Activated T-helper 1 cell treated with Interleukin-2 at 50 U/mL for 16 hours (primary cell): ENCODE measurements around the gene WNT3.
"Not testable (repeated sequence)": the region's sequence is repeated elsewhere in the genome, so short reads cannot be mapped to it uniquely, and the experiment has no call there.

Experiments
- DNase-seq: peaks from one replicate; pipeline ENCODE4 v3.0.0-alpha.2; 2020; ENCODE audit warnings: low read depth

Gene WNT3

DNA sequence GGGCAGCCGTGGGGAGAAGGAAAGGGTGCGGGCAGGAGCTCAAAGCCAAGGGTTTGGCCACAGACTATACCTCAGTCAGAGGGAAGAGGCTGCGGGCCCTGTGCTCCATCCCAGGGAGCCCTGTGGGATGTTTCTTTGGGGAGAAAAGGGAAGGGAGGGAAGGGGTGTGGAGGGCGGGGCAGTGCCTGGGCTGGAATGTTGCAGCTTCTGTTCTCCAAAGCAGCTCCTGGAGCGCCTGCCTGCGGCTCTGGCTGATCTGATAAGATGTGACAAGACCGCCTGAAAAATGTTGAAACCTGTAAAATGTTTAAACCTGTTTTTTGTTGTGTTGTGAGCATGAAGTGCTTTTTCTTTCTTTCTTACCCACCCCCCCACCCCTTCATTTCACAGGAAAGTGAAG, 32.8 kb downstream of the WNT3 start:
- DNase-seq: no peak

DNA sequence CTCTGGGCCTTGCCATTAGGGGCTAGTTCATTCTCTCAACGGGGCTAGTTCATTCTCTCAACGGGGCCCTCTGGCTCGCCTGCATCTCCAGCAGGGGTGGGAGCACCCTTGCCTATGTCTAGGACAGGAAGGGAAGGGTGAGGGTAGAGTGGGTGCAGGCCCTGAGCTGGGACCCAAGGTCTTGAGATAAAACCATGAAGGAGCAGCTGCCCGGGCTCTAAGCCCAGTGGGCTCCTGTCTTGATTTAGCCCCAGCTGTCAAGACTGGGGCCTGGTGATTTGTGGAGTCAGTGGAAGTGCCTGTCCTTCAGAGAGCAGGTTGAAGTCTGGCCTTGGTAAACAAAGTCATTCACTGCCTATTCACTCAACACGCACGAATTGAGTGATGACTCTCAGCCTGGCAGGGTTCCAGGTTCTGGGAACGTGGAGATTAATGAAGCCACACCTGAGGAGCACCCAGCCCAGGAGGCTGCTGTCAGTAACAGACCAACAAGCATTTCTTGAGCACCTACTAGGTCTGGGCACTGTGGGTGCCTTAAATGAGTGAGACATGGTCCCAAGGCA, 35.4 kb downstream of the WNT3 start:
- DNase-seq: no peak

DNA sequence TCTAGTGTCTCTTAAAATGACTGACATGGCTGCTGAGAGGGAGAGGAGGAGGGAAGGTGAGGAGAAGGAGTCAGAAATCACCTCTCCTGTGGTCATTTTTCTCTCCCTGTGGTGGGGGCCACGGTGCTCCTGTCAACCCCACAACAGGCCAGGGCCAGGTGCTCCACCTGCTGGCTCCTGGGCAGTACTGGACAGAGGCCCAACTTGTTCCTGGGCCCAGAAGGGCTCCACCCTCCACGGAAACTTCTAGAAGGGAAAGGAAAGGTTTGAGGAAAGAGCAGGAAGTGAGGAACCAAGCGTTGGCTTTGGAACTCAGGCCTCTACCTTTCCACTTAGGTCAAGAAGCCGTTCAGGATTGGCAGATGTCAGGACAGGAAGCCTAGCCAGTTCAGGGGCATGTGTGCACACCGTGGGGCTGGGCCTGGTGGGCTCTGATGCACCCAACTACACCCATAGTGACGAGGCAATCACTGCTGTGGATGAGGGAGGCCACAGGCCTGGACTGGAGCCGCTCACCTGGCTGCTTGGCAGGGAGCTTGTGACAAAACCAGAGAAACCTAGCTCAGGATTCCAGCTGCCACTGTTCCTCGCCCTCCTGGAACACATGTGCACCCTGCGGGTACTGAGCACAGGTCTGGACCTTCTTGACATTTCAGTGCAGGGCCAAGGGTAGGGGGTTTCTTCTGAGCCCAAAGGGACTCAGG, 36.1 kb downstream of the WNT3 start:
- no peak for DNase-seq

DNA sequence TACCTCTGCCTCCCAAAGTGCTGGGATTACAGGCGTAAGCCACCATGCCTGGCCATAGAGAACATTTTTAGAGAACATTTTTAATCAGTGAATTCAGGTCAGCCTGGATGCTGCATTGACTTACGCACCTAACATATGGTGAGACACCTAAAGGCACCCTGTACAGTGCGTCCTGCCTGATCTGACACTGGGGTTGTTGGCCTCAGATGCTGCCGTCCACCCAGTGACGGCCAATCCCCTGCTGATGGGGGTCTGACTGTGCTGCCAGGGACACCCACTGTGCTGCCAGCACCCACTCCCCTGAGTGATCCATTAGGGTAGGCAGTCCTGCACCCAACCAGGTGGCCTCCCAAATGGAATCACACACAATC, 38.5 kb downstream of the WNT3 start:
- DNase-seq: no peak

DNA sequence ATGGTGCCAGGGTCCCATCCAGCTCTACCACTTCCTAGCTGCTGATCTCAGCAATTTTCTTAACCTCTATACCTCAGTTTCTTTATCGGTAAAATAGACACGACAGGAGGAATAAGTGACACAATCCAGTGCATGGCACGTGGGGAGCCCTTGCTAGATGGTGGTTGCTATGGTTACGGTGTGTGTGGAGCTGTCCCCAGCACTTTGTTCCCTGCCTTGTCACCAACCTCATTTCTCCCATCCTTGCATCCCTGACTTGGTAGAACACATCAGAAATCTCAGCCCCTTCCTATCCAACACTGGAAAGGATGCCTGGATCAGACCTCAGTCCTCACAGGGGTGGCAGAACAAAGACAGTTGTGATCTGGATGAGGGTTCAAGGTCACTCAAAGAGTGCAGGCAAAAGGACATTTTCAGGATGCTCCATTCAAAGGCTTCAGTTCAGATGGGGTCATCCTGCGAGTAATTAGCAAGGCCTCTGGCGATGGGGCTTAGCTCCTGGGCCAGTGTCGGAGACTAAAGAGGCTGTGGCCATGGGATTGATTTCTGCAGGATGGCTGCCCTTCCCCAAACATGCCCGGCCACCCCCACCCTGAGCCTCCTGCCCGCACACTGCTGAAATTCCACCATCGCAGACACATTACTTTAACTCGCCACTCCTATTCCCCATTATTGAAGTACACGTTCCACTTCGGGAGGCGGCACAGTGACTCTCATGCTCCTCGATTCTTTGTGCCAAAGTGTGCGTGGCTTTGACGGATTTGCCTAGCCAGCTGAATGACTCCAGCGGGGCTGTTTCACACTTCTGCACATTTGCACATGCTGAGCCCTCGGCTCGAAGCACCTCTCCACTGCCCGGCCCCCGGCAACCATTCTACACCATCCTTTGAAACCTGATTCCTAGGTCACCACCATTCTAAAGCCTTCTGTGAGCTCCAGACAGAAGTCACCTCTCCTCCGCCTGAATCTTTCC, 40.3 kb downstream of the WNT3 start:
- DNase-seq: no peak

DNA sequence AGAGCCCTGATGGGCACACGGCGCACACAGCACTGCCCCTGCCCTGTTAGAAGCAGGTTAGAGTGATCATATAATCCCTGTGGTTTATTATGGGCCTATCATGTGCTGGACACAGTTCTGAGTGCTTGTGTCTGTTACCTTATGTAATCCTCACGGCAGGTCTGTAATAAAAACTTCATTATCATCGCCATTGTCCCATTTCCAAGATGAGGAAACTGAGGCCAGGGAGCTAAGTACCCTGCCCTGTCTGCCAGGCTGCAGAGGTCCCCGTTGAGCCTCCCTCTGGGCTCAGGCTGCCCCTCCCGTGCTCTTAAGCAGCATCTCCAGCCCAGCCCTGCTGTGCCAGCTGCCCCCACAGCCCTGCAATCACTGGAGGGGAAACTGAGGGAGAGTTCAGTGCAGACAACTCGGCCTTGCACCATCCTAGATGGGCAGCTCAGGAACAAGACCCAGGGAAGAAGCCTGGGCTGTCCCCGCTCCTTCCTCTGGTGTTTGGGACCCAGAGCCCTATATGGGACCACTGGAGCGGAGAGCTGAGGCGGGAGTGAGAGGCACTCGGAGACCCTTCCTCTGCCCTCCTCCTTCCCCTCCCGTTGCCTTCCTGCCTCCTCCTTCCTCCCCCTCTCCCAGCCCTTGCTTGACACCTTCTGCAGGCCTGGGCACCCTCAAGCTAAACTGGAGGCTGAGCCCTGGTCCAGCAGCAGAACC, 42.0 kb downstream of the WNT3 start:
- DNase-seq: no peak

DNA sequence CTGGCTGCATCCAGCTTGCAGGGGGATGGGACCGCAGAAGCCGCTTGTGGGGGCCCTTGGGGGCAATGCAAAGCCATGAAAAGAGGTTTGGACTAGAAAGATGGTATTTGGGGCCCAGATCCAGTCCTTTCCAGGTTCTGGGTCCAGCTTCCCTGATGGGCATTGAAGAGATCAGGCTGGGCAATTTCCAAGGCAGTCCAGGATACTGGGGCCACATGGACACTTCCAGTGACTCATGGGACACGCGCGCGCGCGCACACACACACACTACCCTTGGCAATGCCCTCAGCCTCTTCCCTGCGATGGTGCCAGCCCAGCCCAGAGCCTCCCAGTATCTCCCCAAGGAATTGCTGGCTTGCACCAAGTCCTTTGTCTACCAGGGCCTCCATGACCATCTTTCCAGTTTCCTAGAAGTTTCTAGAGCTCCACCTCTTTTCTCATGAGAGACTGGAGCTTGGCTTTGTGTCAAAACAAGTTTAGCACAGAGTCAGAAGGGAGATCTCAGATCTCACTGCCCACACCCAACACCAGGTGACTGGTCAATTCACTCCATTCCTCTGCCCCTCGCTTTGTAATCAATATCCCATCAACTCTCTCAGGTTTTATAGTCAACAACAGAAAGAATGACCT, 44.3 kb downstream of the WNT3 start:
- no peak for DNase-seq

DNA sequence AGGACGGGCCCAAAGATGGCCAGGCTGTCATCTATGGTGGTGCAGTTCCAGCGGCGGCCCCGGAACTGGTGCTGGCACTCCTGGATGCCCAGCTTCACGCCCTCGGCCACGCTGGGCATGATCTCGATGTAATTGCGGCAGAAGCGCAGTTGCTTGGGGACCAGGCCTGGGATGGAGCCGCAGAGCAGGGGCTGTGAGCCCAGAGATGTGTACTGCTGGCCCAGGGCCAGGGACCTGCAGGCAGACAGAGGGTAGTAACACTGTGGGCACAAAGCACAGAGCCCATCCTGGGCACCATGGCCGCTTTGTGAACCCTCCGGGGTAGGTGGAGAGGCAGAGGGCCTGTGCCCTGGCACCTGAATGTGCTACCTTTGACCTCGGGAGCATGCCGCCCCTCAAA, 44.8 kb downstream of the WNT3 start:
- no peak for DNase-seq

DNA sequence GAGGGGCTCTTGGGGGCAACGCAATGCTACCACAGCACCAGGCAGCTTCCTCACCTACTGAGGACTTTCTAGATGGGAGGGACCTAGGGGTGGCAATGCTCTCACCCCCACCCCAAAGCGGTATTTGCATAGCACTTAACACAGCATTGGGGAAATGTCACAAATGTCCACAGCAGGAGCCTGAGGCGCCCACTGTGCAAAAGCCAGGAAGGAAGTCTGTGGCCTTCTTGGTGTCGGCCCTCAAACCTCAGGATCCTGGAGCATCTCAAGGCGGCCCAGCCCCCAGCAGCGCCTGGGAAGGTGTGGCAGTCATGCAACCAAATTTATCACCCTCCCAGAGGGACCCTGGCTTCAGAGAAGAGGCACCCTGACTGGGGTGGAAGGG, 45.3 kb downstream of the WNT3 start:
- no peak for DNase-seq

DNA sequence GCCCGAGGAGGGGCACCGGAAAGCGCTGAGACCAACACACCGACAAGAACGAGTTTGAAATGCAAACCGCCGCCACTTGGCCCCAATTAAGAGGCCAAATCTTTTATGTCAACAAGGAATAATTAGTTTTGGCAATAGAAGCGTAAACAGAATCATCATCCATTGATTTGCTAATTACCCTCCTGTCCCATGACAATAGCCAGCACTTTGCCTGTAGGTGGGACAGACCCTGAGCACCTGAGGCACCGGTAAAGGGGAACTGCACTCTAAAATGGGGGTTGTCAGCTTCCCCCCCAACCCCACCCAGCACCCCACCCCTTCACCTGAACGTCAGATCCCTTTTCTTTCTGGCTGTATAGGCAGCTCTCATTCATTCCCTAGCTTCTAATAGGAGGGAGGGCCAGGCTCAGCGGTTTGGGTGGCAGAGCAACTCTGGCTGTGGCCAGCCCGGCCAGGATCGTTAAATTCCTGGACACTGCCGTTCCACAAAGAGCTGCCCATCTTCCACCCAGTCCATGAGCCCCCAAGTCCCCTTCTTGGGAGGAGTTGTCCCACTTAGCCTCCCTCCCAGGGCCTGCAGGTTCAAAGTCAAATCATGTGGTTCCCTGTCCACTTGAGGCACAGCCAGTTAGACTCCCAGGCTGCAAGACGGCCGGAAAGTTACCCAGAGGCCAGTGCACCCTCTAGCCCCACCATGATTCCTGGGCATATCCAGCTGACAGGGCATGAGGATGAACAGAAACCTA, 45.8 kb downstream of the WNT3 start:
- no peak for DNase-seq

DNA sequence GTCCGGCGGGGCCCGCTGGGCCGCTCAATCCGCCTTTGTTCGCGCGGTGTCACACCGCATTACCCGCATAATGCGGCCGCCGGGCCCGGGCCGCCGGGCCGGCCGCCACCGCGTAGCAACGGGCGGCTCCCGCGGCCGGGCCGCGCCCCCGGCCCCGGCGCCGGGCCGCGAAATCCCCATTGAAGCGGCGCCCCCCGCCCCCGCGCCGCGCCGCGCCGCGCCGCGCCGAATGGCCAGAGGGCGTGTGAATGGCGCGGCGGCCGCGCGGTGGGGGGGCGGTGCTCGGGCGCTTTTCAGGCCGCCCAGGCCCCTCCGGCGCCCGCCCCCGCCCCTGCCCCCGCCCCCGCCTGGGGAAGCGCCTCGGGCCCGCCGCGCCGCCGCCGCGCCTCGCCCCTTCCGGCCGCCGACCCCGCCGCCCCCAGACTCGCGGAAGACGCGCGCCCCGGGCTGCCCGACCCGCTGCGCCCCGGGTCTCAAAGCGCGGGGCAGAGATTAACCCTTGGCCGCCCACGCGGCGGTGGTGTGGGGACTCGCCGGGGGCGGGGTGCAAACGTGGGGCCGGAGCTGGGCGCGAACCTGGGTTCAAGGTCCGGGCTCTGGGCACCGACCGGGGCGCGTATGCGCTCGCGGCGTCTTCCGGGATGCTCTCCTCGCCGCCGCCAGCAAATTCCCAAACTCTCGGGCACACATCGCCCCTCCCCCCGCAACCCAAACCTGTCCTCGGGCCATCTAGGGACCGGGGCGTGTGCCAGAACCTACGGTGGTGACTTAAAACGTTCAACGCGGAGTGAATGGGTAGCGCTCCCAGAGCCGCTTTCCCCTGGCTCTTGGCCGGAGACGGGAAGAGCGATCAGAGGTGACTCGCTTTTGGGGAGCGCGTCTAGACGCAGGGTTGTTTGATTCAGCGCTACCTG, 46.7 kb downstream of the WNT3 start:
- no peak for DNase-seq

DNA sequence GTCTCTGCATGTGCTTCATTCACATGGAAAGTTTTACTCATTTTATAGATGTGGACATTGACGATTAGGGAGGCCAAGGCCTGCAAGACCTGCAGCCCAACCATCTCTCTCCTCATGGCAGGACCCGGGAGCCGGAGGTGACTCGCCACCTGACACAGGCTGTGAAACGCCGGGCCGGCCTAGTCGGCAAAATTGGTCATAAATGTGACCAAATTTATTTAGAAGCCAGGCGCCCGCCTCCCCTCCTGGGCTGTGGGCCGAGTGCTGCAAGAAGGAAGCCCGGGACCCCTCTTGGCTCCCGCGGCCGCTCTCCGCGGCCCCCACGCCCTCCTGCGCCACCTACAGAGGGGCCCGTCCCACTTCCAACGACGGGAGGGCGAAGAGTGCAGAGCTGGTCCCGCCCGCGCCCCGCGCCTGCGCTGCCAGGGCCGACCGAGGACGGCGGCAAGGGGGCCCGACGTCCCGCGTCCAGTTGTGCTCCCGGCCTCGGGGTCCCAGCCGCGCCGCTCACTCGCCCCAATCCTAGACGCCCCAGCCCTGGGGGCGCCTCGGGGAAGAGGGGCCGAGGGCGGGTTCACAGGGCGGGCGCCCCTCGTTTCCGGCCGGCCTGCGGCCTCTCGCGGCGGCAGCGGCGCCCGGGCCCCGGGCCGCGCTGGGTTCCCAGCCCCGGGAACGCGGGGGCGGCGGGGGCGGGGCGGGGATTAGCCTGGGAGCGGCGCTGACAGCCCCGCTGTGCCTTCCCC, 47.5 kb downstream of the WNT3 start:
- no peak for DNase-seq

DNA sequence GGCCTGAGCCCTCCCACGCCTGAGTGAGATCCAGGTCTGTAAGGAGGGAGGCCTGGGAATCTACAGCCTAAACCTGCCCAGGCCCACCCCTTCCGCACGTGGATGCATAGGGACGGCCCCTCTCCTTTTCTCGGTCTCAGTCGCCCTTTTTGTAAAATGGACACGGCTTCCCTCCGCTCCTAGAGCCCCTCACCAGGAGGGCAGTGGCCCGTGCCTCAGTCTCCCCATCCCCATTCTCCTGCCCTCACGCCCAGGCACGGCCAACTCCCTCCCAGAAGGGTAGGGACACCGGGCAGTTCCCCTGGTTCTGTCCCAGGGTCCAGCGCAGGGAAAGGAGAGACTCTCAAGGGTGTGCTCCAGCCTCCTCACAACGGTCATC, 48.1 kb downstream of the WNT3 start:
- no peak for DNase-seq

DNA sequence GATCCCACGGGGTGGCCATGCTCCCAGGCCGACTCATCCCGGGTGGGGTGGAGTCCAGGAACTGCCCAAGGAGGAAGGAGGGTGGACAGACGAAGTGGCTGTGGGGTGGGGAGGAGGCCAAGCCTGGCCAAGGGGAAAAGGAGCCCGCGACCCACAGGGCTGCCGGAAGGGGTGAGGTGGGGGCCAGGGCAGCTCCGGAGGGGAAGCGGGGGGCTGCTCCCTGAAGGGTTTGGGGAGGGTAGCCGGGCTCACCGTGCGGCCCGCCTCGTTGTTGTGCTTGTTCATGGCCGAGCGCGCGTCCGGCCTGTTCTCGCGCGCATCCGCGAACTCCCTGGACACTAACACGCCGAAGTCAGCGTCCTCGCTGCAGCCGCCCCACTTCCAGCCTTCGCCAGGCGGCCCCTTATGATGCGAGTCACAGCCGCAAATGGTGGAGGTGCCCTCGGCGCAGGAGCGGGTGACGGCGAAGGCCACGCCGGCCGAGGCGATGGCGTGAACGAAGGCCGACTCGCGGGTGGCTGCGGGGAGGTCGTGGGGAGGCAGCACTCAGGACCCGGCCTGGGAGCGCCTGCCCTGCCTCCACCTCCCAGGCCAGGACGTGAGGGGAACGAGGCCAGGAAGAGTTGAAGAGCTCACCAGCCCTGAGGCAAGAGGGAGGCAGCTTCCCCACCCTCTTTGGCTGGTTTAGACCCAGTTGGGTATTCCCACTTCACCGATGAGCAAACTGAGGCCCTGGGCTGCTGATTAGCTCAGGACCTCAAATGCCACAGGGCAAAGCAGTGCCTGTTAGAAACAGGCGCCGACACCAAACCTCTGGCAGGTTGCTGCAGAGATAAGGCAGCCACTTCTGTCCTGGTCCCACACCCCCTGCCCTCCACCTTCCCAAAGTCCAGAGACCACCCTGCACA, 48.7 kb downstream of the WNT3 start:
- no peak for DNase-seq

DNA sequence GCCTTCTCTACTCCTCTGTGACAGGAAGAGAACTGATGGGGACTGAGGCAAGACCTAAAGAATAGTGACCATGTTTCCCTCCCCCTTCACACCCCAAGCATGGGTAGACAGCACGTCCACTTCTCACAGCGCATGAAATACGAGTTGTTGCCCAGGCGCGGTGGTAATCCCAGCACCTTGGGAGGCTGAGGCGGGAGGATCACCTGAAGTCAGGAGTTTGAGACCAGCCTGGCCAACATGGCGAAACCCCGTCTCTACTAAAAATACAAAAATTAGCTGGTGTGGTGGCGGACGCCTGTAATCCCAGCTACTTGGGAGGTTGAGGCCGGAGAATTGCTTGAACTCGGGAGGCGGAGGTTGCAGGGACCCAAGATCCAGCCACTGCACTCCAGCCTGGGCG, 49.6 kb downstream of the WNT3 start:
- not testable (repeated sequence) for DNase-seq

DNA sequence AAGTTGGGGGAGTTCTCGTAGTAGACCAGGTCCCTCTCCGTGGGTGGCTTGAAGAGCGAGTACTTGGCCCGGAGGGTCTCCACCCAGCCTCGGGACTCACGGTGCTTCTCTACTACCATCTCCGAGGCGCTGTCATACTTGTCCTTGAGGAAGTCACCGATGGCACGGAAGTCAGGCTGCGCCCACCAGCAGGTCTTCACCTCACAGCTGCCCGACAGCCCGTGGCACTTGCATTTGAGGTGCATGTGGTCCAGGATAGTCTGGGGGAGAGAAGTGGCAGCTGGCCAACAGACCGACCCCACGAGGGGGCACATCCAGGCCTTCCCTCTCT, 50.0 kb downstream of the WNT3 start:
- DNase-seq: no peak

DNA sequence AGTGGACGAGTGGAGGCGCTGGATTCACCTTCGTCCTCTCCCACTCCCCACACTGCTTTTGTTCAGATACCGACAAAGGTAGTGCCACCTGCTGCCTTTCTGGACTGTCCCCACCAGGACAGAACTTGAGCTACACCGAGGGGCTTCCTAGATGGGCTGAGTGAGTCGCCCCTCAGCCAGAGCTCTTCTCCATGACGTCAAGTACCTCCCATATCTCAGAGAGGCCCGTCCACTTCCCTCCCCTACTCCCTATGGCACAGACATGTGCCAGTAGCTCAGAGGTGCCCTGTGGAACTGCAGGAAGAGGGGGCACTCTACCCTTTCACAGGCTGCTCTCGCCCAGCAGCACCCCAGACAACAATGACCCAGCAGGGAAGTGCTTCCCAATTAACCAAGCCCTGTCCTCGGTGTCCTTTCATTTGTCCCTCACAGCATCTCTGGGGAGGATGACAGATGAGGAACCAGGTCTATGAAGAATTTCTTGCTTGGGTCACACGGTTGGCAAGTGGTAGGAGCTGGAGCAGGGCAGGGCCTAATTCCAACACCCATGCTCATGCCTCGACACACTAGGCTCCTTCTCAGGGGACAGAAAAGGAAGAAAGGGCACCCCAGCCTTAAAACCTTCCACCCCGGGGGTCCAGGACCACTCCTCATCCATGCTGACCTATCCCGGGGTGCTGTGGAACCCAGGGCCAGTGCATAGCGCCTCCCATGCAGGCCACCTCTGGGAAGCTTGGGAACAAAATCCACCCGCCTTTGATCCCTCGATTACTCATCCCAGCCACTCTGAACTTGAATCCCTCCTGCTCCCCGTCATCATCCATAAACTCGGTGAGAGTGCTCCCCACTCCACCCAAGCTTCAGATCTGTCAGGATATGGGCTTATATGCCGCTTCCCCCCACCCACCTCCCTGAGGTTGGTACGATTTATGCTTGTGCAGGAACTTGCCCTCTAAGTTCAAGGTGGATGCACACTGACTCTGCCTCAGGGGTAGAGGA, 51.7 kb downstream of the WNT3 start:
- DNase-seq: no peak
